Uterus (tissue), 2 donors: Measurements from ENCODE around the gene CORO1A.

Experiments
- CTCF ChIP-seq, 4 experiments: fragments of 200-600 bp in 2 of 4; fragments of 450-650 bp in 2 of 4; sonication (generic) in 2 of 4; IDR thresholded peaks; one replicate each; pipeline ENCODE4 v1.5.1; 2016 to 2019; ENCODE audit warnings: antibody characterized with exemption in 4 of 4, mild to moderate bottlenecking in 2 of 4, moderate library complexity in 1 of 4
- POLR2A ChIP-seq, 2 donors: fragments of 450-650 bp; IDR thresholded peaks; one replicate each; pipeline ENCODE4 v1.6.1; 2016; ENCODE audit warnings: antibody characterized with exemption in 2 of 2, mild to moderate bottlenecking in 1 of 2, moderate library complexity in 1 of 2

GRCh38 chr16:30185683-30186421 is 2.5 kb downstream of the CORO1A start:
- TF ChIP-seq CTCF (IDR thresholded peaks at IDR 0.05): no peak
- TF ChIP-seq POLR2A (IDR thresholded peaks at IDR 0.05): no peak
